GM12873 (cell line): ENCODE measurements around the gene BABAM2.

ENCODE experiments used
- CTCF ChIP-seq: IDR thresholded peaks from 2 replicates; pipeline ENCODE4 v1.5.1; 2012; ENCODE audit warnings: low read depth, mild to moderate bottlenecking, moderate library complexity, low read length, control low read depth; ENCODE audit not compliant: insufficient read depth; ENCODE audit errors: missing control alignments

Gene BABAM2

GRCh38 chr2:28333606-28334526 is 443.3 kb downstream of the BABAM2 start:
- no peak for TF ChIP-seq CTCF

GRCh38 chr2:28334527-28334894 is 444.0 kb downstream of the BABAM2 start:
- no peak for TF ChIP-seq CTCF

- no peak for TF ChIP-seq CTCF
Measured at GRCh38 chr2:28335666-28336065, 445.1 kb downstream of the BABAM2 start.

- no peak for TF ChIP-seq CTCF
Measured at GRCh38 chr2:28336264-28336980, 445.9 kb downstream of the BABAM2 start.

GRCh38 chr2:28336982-28337627 is 446.6 kb downstream of the BABAM2 start:
- no peak for TF ChIP-seq CTCF

GRCh38 chr2:28338046-28338817 is 447.7 kb downstream of the BABAM2 start:
- no peak for TF ChIP-seq CTCF
